GM11168 (cell line): ENCODE data around the gene DIAPH2.

Source experiments
- in situ Hi-C: fragments of 300-500 bp; cut with MboI; formaldehyde crosslinking; loops from one replicate; pipeline ENCODE4 v1.12.0; 2022; ENCODE audit warnings: low sequenced_read_pairs; ENCODE audit not compliant: unreplicated experiment

DIAPH2 gene

DNA sequence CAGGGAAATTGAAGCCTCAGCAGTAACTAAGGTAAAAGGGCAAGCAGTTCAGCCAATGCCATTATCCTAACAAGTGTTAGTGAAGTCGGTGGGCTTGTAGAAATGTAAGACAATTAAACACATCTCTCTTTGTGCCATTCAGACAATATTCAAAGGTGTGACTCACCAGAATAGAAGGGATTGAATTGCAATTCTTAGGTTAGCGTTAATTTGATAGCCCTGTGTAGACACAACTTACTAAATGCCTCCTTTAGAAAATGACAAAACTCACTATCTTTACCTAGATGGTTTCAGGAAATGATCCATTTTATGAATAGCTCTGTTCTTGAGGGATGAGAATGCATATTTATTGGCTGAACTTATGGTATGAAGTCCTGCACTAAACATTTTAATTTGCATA lies 234.2 kb downstream of the DIAPH2 start:
- in situ Hi-C loops = no loop called here

DNA sequence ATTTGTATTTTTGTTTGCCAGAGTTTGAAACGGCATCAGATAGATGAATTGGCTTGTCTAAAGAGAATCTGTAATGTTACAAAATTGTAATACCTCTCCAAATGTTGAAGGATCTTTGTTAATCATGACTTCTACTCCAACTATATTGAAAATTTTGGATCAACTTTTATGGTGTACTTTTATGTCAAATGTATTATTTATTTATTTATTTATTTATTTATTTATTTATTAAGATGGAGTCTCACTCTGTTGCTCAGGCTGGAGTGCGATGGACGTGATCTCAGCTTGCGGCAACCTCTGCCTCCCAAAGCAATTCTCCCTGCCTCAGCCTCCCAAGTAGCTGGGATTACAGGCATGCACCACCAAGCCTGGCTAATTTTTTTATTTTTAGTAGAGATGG lies 235.0 kb downstream of the DIAPH2 start:
- in situ Hi-C loops = no loop called here

GRCh38 chrX:96924581-96924980 lies 239.9 kb downstream of the DIAPH2 start:
- in situ Hi-C loops = no loop called here

GRCh38 chrX:96929036-96929435 lies 244.4 kb downstream of the DIAPH2 start:
- in situ Hi-C loops = no loop called here

- in situ Hi-C loops = no loop called here
Observed at GRCh38 chrX:96957718-96958117, 273.1 kb downstream of the DIAPH2 start.

- in situ Hi-C loops = no loop called here
Observed at GRCh38 chrX:96971812-96972211, 287.2 kb downstream of the DIAPH2 start.

DNA sequence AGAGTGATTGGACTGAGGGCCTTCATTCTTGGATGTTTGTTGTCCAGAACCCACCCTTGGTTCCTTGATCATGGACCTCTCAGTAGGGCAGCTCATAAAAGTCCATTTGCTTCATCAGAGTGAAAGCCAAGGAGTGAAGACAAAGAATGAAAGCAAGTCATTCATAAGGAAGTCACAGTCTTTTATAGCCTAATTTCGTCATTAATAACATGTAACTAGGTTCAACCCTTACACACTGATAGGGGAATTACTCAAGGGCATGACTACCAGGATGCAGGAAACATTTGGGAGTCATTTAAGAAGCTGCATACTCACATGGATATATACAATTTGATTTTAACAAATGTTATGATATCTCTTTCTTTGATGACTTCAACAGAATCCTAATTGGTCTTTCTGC lies 294.3 kb downstream of the DIAPH2 start:
- in situ Hi-C loops = no loop called here

DNA sequence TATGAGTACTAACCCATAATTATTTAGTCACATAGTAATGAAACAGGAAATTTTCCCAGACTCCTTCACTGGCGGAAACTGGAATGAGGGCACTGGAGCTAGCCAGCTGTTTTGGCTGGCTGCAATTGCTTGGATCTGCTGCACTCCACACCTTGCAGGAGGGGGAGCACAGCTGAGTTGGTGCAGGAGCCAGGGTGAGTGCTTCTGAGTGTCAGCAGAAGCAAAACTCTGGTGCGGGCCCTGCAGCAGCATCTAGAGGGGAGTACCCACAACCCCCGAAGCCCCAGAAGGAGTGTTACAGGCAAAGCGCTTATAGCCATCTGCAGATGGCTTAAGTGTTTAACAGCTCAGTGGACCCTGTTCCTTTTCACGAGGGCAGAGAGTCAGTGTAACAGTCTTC lies 295.1 kb downstream of the DIAPH2 start:
- in situ Hi-C loops = no loop called here

GRCh38 chrX:96982161-96982560 lies 297.5 kb downstream of the DIAPH2 start:
- in situ Hi-C loops = no loop called here

GRCh38 chrX:96984538-96984937 lies 299.9 kb downstream of the DIAPH2 start:
- in situ Hi-C loops = no loop called here

- in situ Hi-C loops = no loop called here
Observed at GRCh38 chrX:96985046-96985445, 300.4 kb downstream of the DIAPH2 start.

GRCh38 chrX:96987228-96987627 lies 302.6 kb downstream of the DIAPH2 start:
- in situ Hi-C loops = no loop called here

GRCh38 chrX:96989830-96990571 lies 305.4 kb downstream of the DIAPH2 start:
- in situ Hi-C loops = no loop called here

GRCh38 chrX:96994093-96994492 lies 309.5 kb downstream of the DIAPH2 start:
- in situ Hi-C loops = no loop called here

DNA sequence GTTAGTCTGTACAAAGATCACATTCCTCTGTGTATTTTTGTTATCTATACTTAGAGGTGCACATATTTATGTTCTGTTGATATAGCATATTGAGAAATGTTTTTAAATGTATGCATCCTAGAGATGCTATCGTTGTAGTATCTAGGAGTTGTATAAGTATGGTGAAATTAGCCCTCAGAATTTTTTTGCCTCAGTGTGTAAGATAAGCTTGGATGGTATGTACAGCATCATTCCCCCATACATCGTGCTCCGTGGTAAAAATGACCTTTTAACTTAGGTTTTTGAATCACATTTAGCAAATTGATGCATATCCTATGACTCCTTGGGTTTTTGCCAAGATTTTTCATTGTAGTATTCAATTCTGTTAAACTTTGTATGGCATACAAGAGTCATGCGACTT lies 312.6 kb downstream of the DIAPH2 start:
- in situ Hi-C loops = no loop called here

DNA sequence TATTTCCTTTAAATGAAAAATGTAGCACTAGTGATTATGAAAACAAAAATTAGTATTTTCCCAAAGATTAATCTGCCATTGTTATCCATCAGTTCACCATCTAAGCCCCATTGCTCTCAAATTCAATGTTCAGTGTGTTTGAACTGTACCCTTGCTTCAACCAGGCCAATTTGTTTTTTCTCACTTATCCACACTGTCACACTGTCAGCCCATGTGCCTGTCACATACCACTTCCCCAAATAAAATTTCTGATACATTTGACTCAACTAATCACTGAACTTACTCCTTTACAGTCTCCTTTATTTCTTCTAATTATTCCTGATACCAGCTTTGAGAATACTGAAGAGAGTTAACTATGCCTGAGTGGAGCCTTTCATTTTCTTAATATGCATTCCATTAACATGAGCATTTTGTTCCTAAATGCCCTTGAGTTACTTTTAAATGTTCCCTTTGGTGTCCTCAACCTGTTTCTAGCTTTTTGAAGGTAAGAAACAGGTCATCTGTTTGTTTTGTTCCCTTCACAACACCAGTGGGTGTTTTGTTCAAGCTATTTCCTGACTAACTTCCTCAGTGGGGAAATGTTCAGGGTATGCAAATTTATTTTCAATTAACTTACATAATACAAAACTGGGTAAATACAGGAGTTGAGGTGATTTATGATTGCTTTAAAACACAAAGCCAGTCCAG lies 316.2 kb downstream of the DIAPH2 start:
- in situ Hi-C loops = no loop called here

DNA sequence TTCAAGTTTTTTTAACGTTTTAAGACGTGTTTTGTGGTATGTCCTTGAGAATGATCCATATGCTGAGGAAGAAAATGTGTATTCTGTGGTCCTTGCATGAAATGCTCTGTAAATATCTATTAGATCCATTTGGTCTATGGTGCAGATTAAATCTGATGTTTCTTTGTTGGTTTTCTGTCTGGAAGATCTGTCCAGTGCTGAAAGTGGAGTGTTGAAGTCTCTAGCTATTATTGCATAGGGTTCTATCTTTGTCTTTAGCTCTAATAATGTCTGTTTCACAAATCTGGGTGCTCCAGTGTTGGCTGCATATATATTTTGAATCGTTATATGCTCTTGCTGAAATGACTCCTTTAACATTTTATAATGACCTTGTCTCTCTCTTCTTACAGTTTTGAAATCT lies 321.5 kb downstream of the DIAPH2 start:
- in situ Hi-C loops = no loop called here

GRCh38 chrX:97009391-97009790 lies 324.7 kb downstream of the DIAPH2 start:
- in situ Hi-C loops = no loop called here

GRCh38 chrX:97011540-97011939 lies 326.9 kb downstream of the DIAPH2 start:
- in situ Hi-C loops = no loop called here

GRCh38 chrX:97016106-97016505 lies 331.5 kb downstream of the DIAPH2 start:
- in situ Hi-C loops = no loop called here

GRCh38 chrX:97021680-97022079 lies 337.0 kb downstream of the DIAPH2 start:
- in situ Hi-C loops = no loop called here

DNA sequence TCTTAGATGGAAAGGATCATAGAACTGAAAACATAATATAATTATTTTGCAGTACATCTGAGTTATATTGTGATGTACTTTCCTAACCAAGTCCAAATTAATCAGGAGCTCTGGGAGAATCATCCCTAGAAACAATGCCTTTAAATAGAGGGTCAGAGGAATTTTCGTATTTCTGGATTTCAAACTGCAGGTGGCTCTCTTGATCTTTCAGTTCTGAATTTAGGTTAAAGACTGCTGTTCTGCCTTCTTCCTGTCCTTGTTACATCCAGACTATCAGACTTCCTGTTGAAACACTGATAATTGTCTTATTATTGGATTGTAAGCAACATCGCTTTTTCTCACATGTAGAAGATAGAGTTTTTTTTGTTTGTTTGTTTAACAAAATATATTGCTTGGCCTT lies 341.8 kb downstream of the DIAPH2 start:
- in situ Hi-C loops = no loop called here
